GM23338 (cell line): ENCODE data around the gene HERC4.

ENCODE experiments used
- CREB1 ChIP-seq: fragments of 250-450 bp; sonication (Bioruptor Pico); IDR thresholded peaks from 2 replicates; pipeline ENCODE4 v1.5.0; 2020; ENCODE audit warnings: low read depth, mild to moderate bottlenecking, moderate library complexity
- EZH2 ChIP-seq: fragments of 200-600 bp; sonication (generic); IDR thresholded peaks from one replicate; pipeline ENCODE4 v1.8.0; 2017; ENCODE audit warnings: antibody characterized with exemption, mild to moderate bottlenecking, low read depth; ENCODE audit not compliant: unreplicated experiment
- EZH2phosphoT487 ChIP-seq: fragments of 200-600 bp; sonication (generic); IDR thresholded peaks from one replicate; pipeline ENCODE4 v1.8.1; 2018; ENCODE audit warnings: antibody characterized with exemption; ENCODE audit not compliant: unreplicated experiment
- JUNB ChIP-seq: IDR thresholded peaks from one replicate; pipeline ENCODE4 v1.6.1; 2016; ENCODE audit warnings: antibody characterized with exemption; ENCODE audit not compliant: unreplicated experiment
- NANOG ChIP-seq: IDR thresholded peaks from 2 replicates; pipeline ENCODE4 v1.6.1; 2016; ENCODE audit warnings: antibody characterized with exemption, borderline replicate concordance
- POLR2AphosphoS5 ChIP-seq: IDR thresholded peaks from 2 replicates; pipeline ENCODE4 v1.6.1; 2016; ENCODE audit warnings: antibody characterized with exemption, low read depth
- STAT1 ChIP-seq: IDR thresholded peaks from one replicate; pipeline ENCODE4 v1.6.1; 2016; ENCODE audit warnings: antibody characterized with exemption; ENCODE audit not compliant: unreplicated experiment
- ZNF114 ChIP-seq: fragments of 250-450 bp; sonication (Bioruptor Pico); IDR thresholded peaks from 2 replicates; pipeline ENCODE4 v1.5.0; 2020; ENCODE audit warnings: mild to moderate bottlenecking, moderate library complexity
- ZNF331 ChIP-seq: fragments of 250-450 bp; sonication (Bioruptor Pico); IDR thresholded peaks from 2 replicates; pipeline ENCODE4 v1.5.0; 2020; ENCODE audit warnings: low read depth, mild to moderate bottlenecking, moderate library complexity
- TF ChIP-seq, protein P1 (sequence below): IDR thresholded peaks from one replicate; pipeline ENCODE4 v1.6.1; 2018; ENCODE audit warnings: antibody characterized with exemption; ENCODE audit not compliant: unreplicated experiment
- TF ChIP-seq, protein P2 (sequence below), 2 experiments: fragments of 200-600 bp in 1 of 2; sonication (generic) in 1 of 2; conservative IDR thresholded peaks; 2 replicates each; pipeline versions ENCODE4 v1.5.1 to v1.6.1; 2016 to 2017; ENCODE audit warnings: antibody characterized with exemption in 2 of 2, low read depth in 2 of 2, mild to moderate bottlenecking in 2 of 2, moderate library complexity in 1 of 2
- TF ChIP-seq, protein P3 (sequence below): IDR thresholded peaks from 2 replicates; pipeline ENCODE4 v1.6.1; 2016; ENCODE audit warnings: antibody characterized with exemption
- TF ChIP-seq, protein P4 (sequence below): fragments of 250-450 bp; sonication (Bioruptor Pico); IDR thresholded peaks from 2 replicates; pipeline ENCODE4 v1.5.0; 2020; ENCODE audit warnings: mild to moderate bottlenecking, moderate library complexity

DNA sequence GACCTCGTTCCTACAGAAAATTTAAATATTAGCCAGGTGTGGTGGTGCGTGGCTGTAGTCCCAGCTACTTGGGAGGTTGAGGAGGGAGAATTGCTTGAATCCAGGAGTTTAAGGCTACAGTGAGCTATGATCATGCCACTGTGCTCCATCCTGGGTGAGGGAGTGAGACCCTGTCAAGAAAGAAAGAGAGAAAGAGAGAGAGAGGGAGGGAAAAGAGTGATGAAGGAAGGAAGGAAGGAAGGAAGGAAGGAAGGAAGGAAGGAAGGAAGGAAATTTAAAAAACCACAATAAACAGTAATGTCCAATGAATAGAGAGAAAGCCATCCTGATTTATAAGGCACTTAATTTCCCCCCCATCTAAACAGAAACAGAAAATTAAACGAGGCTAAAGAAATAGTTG, 43.6 kb upstream of the HERC4 start:
- TF ChIP-seq, protein P1, sequence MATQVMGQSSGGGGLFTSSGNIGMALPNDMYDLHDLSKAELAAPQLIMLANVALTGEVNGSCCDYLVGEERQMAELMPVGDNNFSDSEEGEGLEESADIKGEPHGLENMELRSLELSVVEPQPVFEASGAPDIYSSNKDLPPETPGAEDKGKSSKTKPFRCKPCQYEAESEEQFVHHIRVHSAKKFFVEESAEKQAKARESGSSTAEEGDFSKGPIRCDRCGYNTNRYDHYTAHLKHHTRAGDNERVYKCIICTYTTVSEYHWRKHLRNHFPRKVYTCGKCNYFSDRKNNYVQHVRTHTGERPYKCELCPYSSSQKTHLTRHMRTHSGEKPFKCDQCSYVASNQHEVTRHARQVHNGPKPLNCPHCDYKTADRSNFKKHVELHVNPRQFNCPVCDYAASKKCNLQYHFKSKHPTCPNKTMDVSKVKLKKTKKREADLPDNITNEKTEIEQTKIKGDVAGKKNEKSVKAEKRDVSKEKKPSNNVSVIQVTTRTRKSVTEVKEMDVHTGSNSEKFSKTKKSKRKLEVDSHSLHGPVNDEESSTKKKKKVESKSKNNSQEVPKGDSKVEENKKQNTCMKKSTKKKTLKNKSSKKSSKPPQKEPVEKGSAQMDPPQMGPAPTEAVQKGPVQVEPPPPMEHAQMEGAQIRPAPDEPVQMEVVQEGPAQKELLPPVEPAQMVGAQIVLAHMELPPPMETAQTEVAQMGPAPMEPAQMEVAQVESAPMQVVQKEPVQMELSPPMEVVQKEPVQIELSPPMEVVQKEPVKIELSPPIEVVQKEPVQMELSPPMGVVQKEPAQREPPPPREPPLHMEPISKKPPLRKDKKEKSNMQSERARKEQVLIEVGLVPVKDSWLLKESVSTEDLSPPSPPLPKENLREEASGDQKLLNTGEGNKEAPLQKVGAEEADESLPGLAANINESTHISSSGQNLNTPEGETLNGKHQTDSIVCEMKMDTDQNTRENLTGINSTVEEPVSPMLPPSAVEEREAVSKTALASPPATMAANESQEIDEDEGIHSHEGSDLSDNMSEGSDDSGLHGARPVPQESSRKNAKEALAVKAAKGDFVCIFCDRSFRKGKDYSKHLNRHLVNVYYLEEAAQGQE, result no peak
- no peak for TF ChIP-seq CREB1
- TF ChIP-seq, protein P2, sequence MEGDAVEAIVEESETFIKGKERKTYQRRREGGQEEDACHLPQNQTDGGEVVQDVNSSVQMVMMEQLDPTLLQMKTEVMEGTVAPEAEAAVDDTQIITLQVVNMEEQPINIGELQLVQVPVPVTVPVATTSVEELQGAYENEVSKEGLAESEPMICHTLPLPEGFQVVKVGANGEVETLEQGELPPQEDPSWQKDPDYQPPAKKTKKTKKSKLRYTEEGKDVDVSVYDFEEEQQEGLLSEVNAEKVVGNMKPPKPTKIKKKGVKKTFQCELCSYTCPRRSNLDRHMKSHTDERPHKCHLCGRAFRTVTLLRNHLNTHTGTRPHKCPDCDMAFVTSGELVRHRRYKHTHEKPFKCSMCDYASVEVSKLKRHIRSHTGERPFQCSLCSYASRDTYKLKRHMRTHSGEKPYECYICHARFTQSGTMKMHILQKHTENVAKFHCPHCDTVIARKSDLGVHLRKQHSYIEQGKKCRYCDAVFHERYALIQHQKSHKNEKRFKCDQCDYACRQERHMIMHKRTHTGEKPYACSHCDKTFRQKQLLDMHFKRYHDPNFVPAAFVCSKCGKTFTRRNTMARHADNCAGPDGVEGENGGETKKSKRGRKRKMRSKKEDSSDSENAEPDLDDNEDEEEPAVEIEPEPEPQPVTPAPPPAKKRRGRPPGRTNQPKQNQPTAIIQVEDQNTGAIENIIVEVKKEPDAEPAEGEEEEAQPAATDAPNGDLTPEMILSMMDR (conservative IDR thresholded peaks at IDR 0.05; ENCODE audit: low read depth in 2 of 2), result no peak
- TF ChIP-seq JUNB, result no peak
- no peak for TF ChIP-seq EZH2
- no peak for TF ChIP-seq POLR2AphosphoS5
- no peak for TF ChIP-seq EZH2phosphoT487
- TF ChIP-seq NANOG, result no peak
- TF ChIP-seq ZNF114 (CRISPR knock-in tag), result no peak
- TF ChIP-seq, protein P3, sequence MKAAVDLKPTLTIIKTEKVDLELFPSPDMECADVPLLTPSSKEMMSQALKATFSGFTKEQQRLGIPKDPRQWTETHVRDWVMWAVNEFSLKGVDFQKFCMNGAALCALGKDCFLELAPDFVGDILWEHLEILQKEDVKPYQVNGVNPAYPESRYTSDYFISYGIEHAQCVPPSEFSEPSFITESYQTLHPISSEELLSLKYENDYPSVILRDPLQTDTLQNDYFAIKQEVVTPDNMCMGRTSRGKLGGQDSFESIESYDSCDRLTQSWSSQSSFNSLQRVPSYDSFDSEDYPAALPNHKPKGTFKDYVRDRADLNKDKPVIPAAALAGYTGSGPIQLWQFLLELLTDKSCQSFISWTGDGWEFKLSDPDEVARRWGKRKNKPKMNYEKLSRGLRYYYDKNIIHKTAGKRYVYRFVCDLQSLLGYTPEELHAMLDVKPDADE, result no peak
- no peak for TF ChIP-seq ZNF331 (CRISPR knock-in tag)
- TF ChIP-seq STAT1, result no peak
- TF ChIP-seq, protein P4, sequence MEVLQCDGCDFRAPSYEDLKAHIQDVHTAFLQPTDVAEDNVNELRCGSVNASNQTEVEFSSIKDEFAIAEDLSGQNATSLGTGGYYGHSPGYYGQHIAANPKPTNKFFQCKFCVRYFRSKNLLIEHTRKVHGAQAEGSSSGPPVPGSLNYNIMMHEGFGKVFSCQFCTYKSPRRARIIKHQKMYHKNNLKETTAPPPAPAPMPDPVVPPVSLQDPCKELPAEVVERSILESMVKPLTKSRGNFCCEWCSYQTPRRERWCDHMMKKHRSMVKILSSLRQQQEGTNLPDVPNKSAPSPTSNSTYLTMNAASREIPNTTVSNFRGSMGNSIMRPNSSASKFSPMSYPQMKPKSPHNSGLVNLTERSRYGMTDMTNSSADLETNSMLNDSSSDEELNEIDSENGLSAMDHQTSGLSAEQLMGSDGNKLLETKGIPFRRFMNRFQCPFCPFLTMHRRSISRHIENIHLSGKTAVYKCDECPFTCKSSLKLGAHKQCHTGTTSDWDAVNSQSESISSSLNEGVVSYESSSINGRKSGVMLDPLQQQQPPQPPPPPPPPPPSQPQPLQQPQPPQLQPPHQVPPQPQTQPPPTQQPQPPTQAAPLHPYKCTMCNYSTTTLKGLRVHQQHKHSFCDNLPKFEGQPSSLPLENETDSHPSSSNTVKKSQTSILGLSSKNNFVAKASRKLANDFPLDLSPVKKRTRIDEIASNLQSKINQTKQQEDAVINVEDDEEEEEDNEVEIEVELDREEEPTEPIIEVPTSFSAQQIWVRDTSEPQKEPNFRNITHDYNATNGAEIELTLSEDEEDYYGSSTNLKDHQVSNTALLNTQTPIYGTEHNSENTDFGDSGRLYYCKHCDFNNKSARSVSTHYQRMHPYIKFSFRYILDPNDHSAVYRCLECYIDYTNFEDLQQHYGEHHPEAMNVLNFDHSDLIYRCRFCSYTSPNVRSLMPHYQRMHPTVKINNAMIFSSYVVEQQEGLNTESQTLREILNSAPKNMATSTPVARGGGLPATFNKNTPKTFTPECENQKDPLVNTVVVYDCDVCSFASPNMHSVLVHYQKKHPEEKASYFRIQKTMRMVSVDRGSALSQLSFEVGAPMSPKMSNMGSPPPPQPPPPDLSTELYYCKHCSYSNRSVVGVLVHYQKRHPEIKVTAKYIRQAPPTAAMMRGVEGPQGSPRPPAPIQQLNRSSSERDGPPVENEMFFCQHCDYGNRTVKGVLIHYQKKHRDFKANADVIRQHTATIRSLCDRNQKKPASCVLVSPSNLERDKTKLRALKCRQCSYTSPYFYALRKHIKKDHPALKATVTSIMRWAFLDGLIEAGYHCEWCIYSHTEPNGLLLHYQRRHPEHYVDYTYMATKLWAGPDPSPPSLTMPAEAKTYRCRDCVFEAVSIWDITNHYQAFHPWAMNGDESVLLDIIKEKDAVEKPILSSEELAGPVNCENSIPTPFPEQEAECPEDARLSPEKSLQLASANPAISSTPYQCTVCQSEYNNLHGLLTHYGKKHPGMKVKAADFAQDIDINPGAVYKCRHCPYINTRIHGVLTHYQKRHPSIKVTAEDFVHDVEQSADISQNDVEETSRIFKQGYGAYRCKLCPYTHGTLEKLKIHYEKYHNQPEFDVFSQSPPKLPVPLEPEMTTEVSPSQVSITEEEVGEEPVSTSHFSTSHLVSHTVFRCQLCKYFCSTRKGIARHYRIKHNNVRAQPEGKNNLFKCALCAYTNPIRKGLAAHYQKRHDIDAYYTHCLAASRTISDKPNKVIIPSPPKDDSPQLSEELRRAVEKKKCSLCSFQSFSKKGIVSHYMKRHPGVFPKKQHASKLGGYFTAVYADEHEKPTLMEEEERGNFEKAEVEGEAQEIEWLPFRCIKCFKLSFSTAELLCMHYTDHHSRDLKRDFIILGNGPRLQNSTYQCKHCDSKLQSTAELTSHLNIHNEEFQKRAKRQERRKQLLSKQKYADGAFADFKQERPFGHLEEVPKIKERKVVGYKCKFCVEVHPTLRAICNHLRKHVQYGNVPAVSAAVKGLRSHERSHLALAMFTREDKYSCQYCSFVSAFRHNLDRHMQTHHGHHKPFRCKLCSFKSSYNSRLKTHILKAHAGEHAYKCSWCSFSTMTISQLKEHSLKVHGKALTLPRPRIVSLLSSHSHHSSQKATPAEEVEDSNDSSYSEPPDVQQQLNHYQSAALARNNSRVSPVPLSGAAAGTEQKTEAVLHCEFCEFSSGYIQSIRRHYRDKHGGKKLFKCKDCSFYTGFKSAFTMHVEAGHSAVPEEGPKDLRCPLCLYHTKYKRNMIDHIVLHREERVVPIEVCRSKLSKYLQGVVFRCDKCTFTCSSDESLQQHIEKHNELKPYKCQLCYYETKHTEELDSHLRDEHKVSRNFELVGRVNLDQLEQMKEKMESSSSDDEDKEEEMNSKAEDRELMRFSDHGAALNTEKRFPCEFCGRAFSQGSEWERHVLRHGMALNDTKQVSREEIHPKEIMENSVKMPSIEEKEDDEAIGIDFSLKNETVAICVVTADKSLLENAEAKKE, result no peak
